HepG2 (cell line): ENCODE measurements around the gene ATP2C2. TPM values are rescaled to one million over a fixed set of nuclear protein-coding genes. Genes with fewer than 3 reads are reported as not detected.

Experiments
- ATAC-seq: fragments of 200-7000 bp; cut with Tn5 transposase; 3 replicates; pipeline ENCODE4 v1.9.1; 2020; ENCODE audit warnings: mild to moderate bottlenecking, moderate library complexity
- BruUV-seq: library from RNA; stranded (reverse); fragments of 400-500 nt; replicated peaks from 2 replicates; lab custom pipeline; 2021; lab: Mats Ljungman, UMichigan
- CTCF ChIA-PET: fragments of 300-600 bp; formaldehyde crosslinking; extraction: SDS; loops from one replicate; lab custom pipeline; 2021; ENCODE audit warnings: low total read pairs, inconsistent platforms, low intra/inter-chr PET ratio; lab: Yijun Ruan, JAX
- POLR2A ChIA-PET: fragments of 350-600 bp; sonication (Branson Sonifier 250); formaldehyde crosslinking; loops from one replicate; lab custom pipeline; 2020; ENCODE audit warnings: antibody characterized with exemption, inconsistent platforms; lab: Yijun Ruan, JAX
- DNase-seq: peaks from one replicate; pipeline ENCODE4 v3.0.0-alpha.2; 2015; ENCODE audit warnings: low spot score
- FAIRE-seq: peaks from 3 replicates; lab custom pipeline; 2011; peaks lifted over from hg19 to GRCh38; lab: Jason Lieb, UNC
- H2AFZ ChIP-seq: one replicate; pipeline ENCODE4 v1.6.1; 2011; ENCODE audit warnings: low read length, inconsistent platforms
- H3K27ac ChIP-seq: fragments of 300-600 bp; 3 replicates; pipeline ENCODE4 v1.8.0; 2011; ENCODE audit warnings: mixed run types, mild to moderate bottlenecking, mixed read lengths, low read length, inconsistent platforms; ENCODE audit not compliant: insufficient read depth; ENCODE audit errors: extremely low read length
- H3K27me3 ChIP-seq, 2 experiments: fragments of 200-600 bp in 1 of 2; 2 replicates in 1 of 2; 3 replicates in 1 of 2; pipeline versions ENCODE4 v1.6.0 to v1.8.0; 2011; ENCODE audit warnings: low read length in 2 of 2, mild to moderate bottlenecking in 2 of 2, moderate library complexity in 2 of 2, inconsistent platforms in 1 of 2; ENCODE audit not compliant: insufficient read depth in 2 of 2, control insufficient read depth in 1 of 2
- H3K36me3 ChIP-seq, 2 experiments: fragments of 200-600 bp in 1 of 2; replicated peaks in 1 of 2; 2 replicates in 1 of 2; 3 replicates in 1 of 2; pipeline versions ENCODE4 v1.5.1 to v1.8.0; 2011; ENCODE audit warnings: low read length in 2 of 2, inconsistent platforms in 1 of 2; ENCODE audit not compliant: insufficient read depth in 2 of 2, control insufficient read depth in 1 of 2
- H3K4me1 ChIP-seq: 2 replicates; pipeline ENCODE4 v1.5.1; 2012; ENCODE audit warnings: low read length, inconsistent platforms; ENCODE audit not compliant: insufficient read depth
- H3K4me2 ChIP-seq: 2 replicates; pipeline ENCODE4 v1.6.0; 2011; ENCODE audit warnings: low read depth, low read length, inconsistent platforms
- H3K4me3 ChIP-seq, 3 experiments: fragments of 200-600 bp in 1 of 3; sonication (generic), shearing (Covaris generic) in 1 of 3; replicated peaks in 1 of 3; 2 replicates each; pipeline ENCODE4 v1.5.1; 2011 to 2016; ENCODE audit warnings: low read length in 3 of 3, inconsistent platforms in 2 of 3, low read depth in 2 of 3, mild to moderate bottlenecking in 2 of 3, control low read depth in 1 of 3, mixed read lengths in 1 of 3; ENCODE audit not compliant: insufficient read depth in 1 of 3
- H3K79me2 ChIP-seq: one replicate; pipeline ENCODE4 v1.6.1; 2011; ENCODE audit warnings: low read length, inconsistent platforms; ENCODE audit not compliant: insufficient read depth
- H3K9ac ChIP-seq: 2 replicates; pipeline ENCODE4 v1.6.0; 2011; ENCODE audit warnings: mild to moderate bottlenecking, low read depth, low read length, inconsistent platforms; ENCODE audit not compliant: insufficient read depth
- H3K9me3 ChIP-seq: 2 replicates; pipeline ENCODE4 v1.5.1; 2012; ENCODE audit warnings: mild to moderate bottlenecking, low read length
- H4K20me1 ChIP-seq: 2 replicates; pipeline ENCODE4 v1.6.0; 2011; ENCODE audit warnings: inconsistent platforms, mild to moderate bottlenecking, low read length, moderate library complexity; ENCODE audit not compliant: insufficient read depth
- HCFC1 ChIP-seq: fragments of 150-350 bp; IDR thresholded peaks from 2 replicates; pipeline ENCODE4 v1.6.1; 2014; ENCODE audit warnings: low read depth, low read length
- HNRNPK ChIP-seq: fragments of 200-400 bp; formaldehyde crosslinking; IDR thresholded peaks from 2 replicates; pipeline ENCODE4 v1.6.1; 2018; ENCODE audit warnings: low read length, low read depth, moderate library complexity, mild to moderate bottlenecking; ENCODE audit not compliant: poor library complexity, severe bottlenecking
- HNRNPUL1 ChIP-seq: fragments of 200-400 bp; formaldehyde crosslinking; IDR thresholded peaks from 2 replicates; pipeline ENCODE4 v1.6.1; 2017; ENCODE audit warnings: low read depth, mild to moderate bottlenecking, low read length, moderate library complexity
- KMT2A ChIP-seq: sonication (generic); formaldehyde crosslinking; IDR thresholded peaks from 2 replicates; pipeline ENCODE4 v1.4.0; 2020; ENCODE audit warnings: missing genetic modification reagents
- NCOA1 ChIP-seq: sonication (generic); formaldehyde crosslinking; IDR thresholded peaks from 2 replicates; pipeline ENCODE4 v1.9.0; 2021; ENCODE audit warnings: missing genetic modification reagents
- NCOR1 ChIP-seq: fragments of 200-600 bp; sonication (generic); IDR thresholded peaks from 2 replicates; pipeline ENCODE4 v1.7.0; 2017; ENCODE audit warnings: antibody characterized with exemption, low read length, borderline replicate concordance
- SIX1 ChIP-seq: sonication (generic); formaldehyde crosslinking; IDR thresholded peaks from 2 replicates; pipeline ENCODE4 v1.4.0; 2020; ENCODE audit warnings: missing genetic modification reagents, borderline replicate concordance
- SRF ChIP-seq: IDR thresholded peaks from 2 replicates; pipeline ENCODE4 v1.6.1; 2011; ENCODE audit warnings: mild to moderate bottlenecking, low read depth, low read length, moderate library complexity
- ZNF577 ChIP-seq: sonication (generic); formaldehyde crosslinking; IDR thresholded peaks from 2 replicates; pipeline ENCODE4 v1.4.0; 2020; ENCODE audit warnings: mild to moderate bottlenecking, low read depth, missing genetic modification reagents, borderline replicate concordance
- ZNF678 ChIP-seq: sonication (generic); formaldehyde crosslinking; IDR thresholded peaks from 2 replicates; pipeline ENCODE4 v1.4.0; 2020; ENCODE audit warnings: mild to moderate bottlenecking, missing genetic modification reagents
- WGBS: methylation state at CpG from one replicate; pipeline ENCODE4 v1.1.6; 2017; ENCODE audit warnings: low lambda C conversion rate; 5-methylcytosine and 5-hydroxymethylcytosine counted together
- in situ Hi-C: cut with HindIII; loops from 2 replicates; pipeline ENCODE4 v1.10.0; 2017; ENCODE audit warnings: low pct_unique_long_range_greater_than_20kb; ENCODE audit not compliant: extremely low pct_ligation_motif_present
- intact Hi-C: fragments of 100-400 bp; cut with micrococcal nuclease; formaldehyde crosslinking; loops from one replicate; pipeline ENCODE4 v1.10.0; 2022; ENCODE audit not compliant: unreplicated experiment
- polyA plus RNA-seq, 8 experiments: library from polyadenylated mRNA; depleted of rRNA in 3 of 8; stranded (reverse) in 7 of 8; unstranded in 1 of 8; fragments of >200 nt; fragmentation: Illumina TruSeq in 4 of 8; extraction: Trizol in 4 of 8; gene quantifications; 2 replicates each; pipeline versions ENCODE4 v1.2.1 to v1.2.3, GENCODE V29; 2011 to 2016; ENCODE audit warnings: low read depth in 4 of 8, missing spikeins in 1 of 8, mixed read lengths in 1 of 8; ENCODE audit not compliant: insufficient read depth in 1 of 8
- total RNA-seq, 5 experiments: library from RNA; depleted of rRNA; stranded (reverse); fragments of >200 nt; fragmentation: Illumina TruSeq; extraction: Trizol; gene quantifications; 2 replicates each; pipeline ENCODE4 v1.2.3, GENCODE V29; 2016; ENCODE audit warnings: low read depth in 1 of 5
- TF ChIP-seq, protein P1 (sequence below): sonication (generic); formaldehyde crosslinking; IDR thresholded peaks from 2 replicates; pipeline ENCODE4 v1.5.1; 2020; ENCODE audit warnings: missing genetic modification reagents, mild to moderate bottlenecking, borderline replicate concordance
- TF ChIP-seq, protein P2 (sequence below): sonication (generic); formaldehyde crosslinking; IDR thresholded peaks from 2 replicates; pipeline ENCODE4 v1.4.0; 2020; ENCODE audit warnings: missing genetic modification reagents
- TF ChIP-seq, protein P3 (sequence below): sonication (generic); formaldehyde crosslinking; conservative IDR thresholded peaks from 2 replicates; pipeline ENCODE4 v1.5.0; 2020; ENCODE audit warnings: missing genetic modification reagents
- TF ChIP-seq, protein P4 (sequence below): sonication (generic); formaldehyde crosslinking; IDR thresholded peaks from 2 replicates; pipeline ENCODE4 v1.5.0; 2020; ENCODE audit warnings: mild to moderate bottlenecking, missing genetic modification reagents

Gene ATP2C2
- total and polyA plus RNA-seq, 2 of the 13 experiments (the other 11 are each of a cell fraction or from before 2014, with no cell fraction given), result 0.07 TPM; not detected in 1

DNA sequence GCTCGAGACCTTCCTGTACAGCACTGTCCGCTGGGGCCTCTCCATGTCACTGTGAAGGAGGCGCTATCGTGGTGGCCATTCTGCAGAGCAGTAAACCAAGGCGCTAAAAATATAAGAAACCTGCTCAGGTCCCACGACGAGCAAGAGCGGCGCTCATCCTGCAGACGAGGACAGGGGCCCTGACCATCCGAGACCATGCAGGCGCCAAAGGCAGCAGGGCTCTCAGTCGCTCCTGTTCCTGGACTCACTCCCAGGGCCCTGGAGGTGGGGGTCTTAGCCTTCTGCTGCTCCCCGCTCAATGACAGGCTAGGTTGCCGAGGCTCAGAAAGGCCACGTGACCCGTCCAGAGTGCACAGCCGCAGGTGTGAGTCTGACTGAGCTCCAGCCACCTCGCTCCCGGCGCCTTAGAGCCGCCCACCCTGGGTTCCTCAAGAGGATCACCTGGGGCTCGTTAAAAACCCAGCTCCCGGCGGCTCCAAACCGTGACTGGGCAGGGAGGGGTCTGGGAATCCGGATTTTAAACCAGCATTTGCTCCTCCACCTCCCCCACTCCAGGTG is 509 bp upstream of the ATP2C2 start:
- no peak overlapping the region; a peak in 1 of 6 replicates for H3K4me3 ChIP-seq
- CTCF ChIA-PET, result no interaction called here
- intact Hi-C loops, result no loop called here

More for the DNA sequence above, 509 bp upstream of the ATP2C2 start:
- in situ Hi-C loops, result no loop called here
- Histone ChIP-seq H4K20me1 (no peaks in the 10 kb centered on the region), H3K27me3 (peaks cover 0 to 39% of the 10 kb centered on the region in 2 experiments; a peak in 4 of 5 replicates), H3K4me1 (peaks cover 17% of the 10 kb centered on the region)
- TF ChIP-seq, protein P1, sequence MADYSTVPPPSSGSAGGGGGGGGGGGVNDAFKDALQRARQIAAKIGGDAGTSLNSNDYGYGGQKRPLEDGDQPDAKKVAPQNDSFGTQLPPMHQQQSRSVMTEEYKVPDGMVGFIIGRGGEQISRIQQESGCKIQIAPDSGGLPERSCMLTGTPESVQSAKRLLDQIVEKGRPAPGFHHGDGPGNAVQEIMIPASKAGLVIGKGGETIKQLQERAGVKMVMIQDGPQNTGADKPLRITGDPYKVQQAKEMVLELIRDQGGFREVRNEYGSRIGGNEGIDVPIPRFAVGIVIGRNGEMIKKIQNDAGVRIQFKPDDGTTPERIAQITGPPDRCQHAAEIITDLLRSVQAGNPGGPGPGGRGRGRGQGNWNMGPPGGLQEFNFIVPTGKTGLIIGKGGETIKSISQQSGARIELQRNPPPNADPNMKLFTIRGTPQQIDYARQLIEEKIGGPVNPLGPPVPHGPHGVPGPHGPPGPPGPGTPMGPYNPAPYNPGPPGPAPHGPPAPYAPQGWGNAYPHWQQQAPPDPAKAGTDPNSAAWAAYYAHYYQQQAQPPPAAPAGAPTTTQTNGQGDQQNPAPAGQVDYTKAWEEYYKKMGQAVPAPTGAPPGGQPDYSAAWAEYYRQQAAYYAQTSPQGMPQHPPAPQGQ (CRISPR knock-in tag), result no peak
- no peak for TF ChIP-seq SRF
- TF ChIP-seq, protein P2, sequence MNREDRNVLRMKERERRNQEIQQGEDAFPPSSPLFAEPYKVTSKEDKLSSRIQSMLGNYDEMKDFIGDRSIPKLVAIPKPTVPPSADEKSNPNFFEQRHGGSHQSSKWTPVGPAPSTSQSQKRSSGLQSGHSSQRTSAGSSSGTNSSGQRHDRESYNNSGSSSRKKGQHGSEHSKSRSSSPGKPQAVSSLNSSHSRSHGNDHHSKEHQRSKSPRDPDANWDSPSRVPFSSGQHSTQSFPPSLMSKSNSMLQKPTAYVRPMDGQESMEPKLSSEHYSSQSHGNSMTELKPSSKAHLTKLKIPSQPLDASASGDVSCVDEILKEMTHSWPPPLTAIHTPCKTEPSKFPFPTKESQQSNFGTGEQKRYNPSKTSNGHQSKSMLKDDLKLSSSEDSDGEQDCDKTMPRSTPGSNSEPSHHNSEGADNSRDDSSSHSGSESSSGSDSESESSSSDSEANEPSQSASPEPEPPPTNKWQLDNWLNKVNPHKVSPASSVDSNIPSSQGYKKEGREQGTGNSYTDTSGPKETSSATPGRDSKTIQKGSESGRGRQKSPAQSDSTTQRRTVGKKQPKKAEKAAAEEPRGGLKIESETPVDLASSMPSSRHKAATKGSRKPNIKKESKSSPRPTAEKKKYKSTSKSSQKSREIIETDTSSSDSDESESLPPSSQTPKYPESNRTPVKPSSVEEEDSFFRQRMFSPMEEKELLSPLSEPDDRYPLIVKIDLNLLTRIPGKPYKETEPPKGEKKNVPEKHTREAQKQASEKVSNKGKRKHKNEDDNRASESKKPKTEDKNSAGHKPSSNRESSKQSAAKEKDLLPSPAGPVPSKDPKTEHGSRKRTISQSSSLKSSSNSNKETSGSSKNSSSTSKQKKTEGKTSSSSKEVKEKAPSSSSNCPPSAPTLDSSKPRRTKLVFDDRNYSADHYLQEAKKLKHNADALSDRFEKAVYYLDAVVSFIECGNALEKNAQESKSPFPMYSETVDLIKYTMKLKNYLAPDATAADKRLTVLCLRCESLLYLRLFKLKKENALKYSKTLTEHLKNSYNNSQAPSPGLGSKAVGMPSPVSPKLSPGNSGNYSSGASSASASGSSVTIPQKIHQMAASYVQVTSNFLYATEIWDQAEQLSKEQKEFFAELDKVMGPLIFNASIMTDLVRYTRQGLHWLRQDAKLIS (CRISPR knock-in tag), result no peak
- TF ChIP-seq, protein P3, sequence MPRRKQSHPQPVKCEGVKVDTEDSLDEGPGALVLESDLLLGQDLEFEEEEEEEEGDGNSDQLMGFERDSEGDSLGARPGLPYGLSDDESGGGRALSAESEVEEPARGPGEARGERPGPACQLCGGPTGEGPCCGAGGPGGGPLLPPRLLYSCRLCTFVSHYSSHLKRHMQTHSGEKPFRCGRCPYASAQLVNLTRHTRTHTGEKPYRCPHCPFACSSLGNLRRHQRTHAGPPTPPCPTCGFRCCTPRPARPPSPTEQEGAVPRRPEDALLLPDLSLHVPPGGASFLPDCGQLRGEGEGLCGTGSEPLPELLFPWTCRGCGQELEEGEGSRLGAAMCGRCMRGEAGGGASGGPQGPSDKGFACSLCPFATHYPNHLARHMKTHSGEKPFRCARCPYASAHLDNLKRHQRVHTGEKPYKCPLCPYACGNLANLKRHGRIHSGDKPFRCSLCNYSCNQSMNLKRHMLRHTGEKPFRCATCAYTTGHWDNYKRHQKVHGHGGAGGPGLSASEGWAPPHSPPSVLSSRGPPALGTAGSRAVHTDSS, result no peak
- TF ChIP-seq HCFC1, result no peak
- TF ChIP-seq, protein P4, sequence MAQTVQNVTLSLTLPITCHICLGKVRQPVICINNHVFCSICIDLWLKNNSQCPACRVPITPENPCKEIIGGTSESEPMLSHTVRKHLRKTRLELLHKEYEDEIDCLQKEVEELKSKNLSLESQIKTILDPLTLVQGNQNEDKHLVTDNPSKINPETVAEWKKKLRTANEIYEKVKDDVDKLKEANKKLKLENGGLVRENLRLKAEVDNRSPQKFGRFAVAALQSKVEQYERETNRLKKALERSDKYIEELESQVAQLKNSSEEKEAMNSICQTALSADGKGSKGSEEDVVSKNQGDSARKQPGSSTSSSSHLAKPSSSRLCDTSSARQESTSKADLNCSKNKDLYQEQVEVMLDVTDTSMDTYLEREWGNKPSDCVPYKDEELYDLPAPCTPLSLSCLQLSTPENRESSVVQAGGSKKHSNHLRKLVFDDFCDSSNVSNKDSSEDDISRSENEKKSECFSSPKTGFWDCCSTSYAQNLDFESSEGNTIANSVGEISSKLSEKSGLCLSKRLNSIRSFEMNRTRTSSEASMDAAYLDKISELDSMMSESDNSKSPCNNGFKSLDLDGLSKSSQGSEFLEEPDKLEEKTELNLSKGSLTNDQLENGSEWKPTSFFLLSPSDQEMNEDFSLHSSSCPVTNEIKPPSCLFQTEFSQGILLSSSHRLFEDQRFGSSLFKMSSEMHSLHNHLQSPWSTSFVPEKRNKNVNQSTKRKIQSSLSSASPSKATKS (CRISPR knock-in tag), result no peak
- TF ChIP-seq ZNF678, result no peak
- TF ChIP-seq NCOR1, result no peak
- no peak for TF ChIP-seq HNRNPK
- no peak for TF ChIP-seq HNRNPUL1
- TF ChIP-seq SIX1 (CRISPR knock-in tag), result no peak
- TF ChIP-seq ZNF577 (CRISPR knock-in tag), result no peak
- TF ChIP-seq KMT2A (CRISPR knock-in tag), result no peak
- no peak for TF ChIP-seq NCOA1 (CRISPR knock-in tag)
- TF ChIP-seq, all 625 proteins: peak for 0
- BruUV-seq, result no TSS peak
- Histone ChIP-seq H3K4me2 (no peak overlapping the region), H3K9me3 (no peaks in the 10 kb centered on the region), H3K36me3 (no peaks in the 10 kb centered on the region), H3K79me2 (no peaks in the 10 kb centered on the region), H2AFZ (no peak overlapping the region), H3K9ac (no peak overlapping the region), H3K27ac (no peak overlapping the region)
- 54% methylated on average over 14 of the region's 27 CpGs for WGBS
- FAIRE-seq, result no peak
- peak; percentile 24 for ATAC-seq
- DNase-seq, result no peak
- POLR2A ChIA-PET, result no interaction called here
